ENCODE results near the gene KIF26B. TPM values are rescaled to one million over a fixed set of nuclear protein-coding genes. Genes with fewer than 3 reads are reported as not detected.

KIF26B gene
- total RNA-seq, 1 experiment from 2014 or later = 1.2 TPM

GRCh38 chr1:245685111-245685810, 530.5 kb downstream of the KIF26B start:
- ATAC-seq = no peak
- H3K27me3 Mint-ChIP-seq (ENCODE audit: low read depth) = peaks cover 21% of the 10 kb centered on the region
- ChIA-PET POLR2A (no interaction called here), CTCF (interaction anchor here (1.2 kb wide), 1 partner anchor 12 kb away, joined by 3 read pairs; no protein-coding TSS in a partner anchor)
- TF ChIP-seq MYBL2 (CRISPR knock-in tag; IDR thresholded peaks at IDR 0.05) = no peak
- TF ChIP-seq ZBTB43 (CRISPR knock-in tag; IDR thresholded peaks at IDR 0.05) = no peak
- TF ChIP-seq ZSCAN18 (CRISPR knock-in tag; IDR thresholded peaks at IDR 0.05) = no peak
- TF ChIP-seq RORB (CRISPR knock-in tag; IDR thresholded peaks at IDR 0.05) = no peak
- no peak for TF ChIP-seq ATF6 (CRISPR knock-in tag; IDR thresholded peaks at IDR 0.05)
- no peak for TF ChIP-seq SP1 (CRISPR knock-in tag; conservative IDR thresholded peaks at IDR 0.05)
- TF ChIP-seq E2F5 (CRISPR knock-in tag; IDR thresholded peaks at IDR 0.05) = no peak
- no peak for TF ChIP-seq GABPB1 (CRISPR knock-in tag; IDR thresholded peaks at IDR 0.05)
- TF ChIP-seq ZNF512 (CRISPR knock-in tag; IDR thresholded peaks at IDR 0.05; ENCODE audit: borderline replicate concordance) = no peak
- no peak for TF ChIP-seq NFE2L1 (CRISPR knock-in tag; IDR thresholded peaks at IDR 0.05)
- DNase-seq (ENCODE audit: low spot score) = no peak
- H3K9me3 Mint-ChIP-seq = no peaks in the 10 kb centered on the region
- H3K4me3 Mint-ChIP-seq = no peak overlapping the region
- no peaks in the 10 kb centered on the region for H3K36me3 Mint-ChIP-seq
- no peak overlapping the region for H3K27ac Mint-ChIP-seq
- H3K4me1 Mint-ChIP-seq = no peaks in the 10 kb centered on the region

- Mint-ChIP-seq H3K9me3 (no peaks in the 10 kb centered on the region), H3K4me1 (no peaks in the 10 kb centered on the region), H3K27me3 (ENCODE audit: low read depth) (peaks cover 21% of the 10 kb centered on the region), H3K4me3 (no peak overlapping the region), H3K36me3 (no peaks in the 10 kb centered on the region), H3K27ac (no peak overlapping the region)
- DNase-seq (ENCODE audit: low spot score) = no peak
- CTCF ChIA-PET = no interaction called here
- POLR2A ChIA-PET = no interaction called here
- TF ChIP-seq JUN (CRISPR knock-in tag; IDR thresholded peaks at IDR 0.05) (no peak), OVOL2 (CRISPR knock-in tag; IDR thresholded peaks at IDR 0.05; ENCODE audit: borderline replicate concordance) (no peak), AR (CRISPR knock-in tag; IDR thresholded peaks at IDR 0.05) (no peak), ZNF532 (CRISPR knock-in tag; IDR thresholded peaks at IDR 0.05; ENCODE audit: borderline replicate concordance) (no peak), CREB1 (CRISPR knock-in tag; IDR thresholded peaks at IDR 0.05) (no peak), ATF6 (CRISPR knock-in tag; IDR thresholded peaks at IDR 0.05) (no peak)
- no peak for ATAC-seq
Observed at GRCh38 chr1:245686006-245686405, 531.2 kb downstream of the KIF26B start.
